Endothelial cell of umbilical vein (primary cell): ENCODE results near the gene EMP2.

Experiments
- CTCF ChIP-seq, 2 donors: IDR thresholded peaks; 1 replicate in 1 of 2; 2 replicates in 1 of 2; pipeline ENCODE4 v1.5.1; 2011; ENCODE audit warnings: low read length in 2 of 2, mild to moderate bottlenecking in 2 of 2, moderate library complexity in 2 of 2, control low read depth in 1 of 2, inconsistent platforms in 1 of 2, low read depth in 1 of 2; ENCODE audit not compliant: insufficient read depth in 1 of 2; ENCODE audit errors: extremely low read depth in 1 of 2
- EZH2 ChIP-seq: IDR thresholded peaks from 2 replicates; pipeline ENCODE4 v1.6.1; 2012; ENCODE audit warnings: borderline replicate concordance, low read depth, mild to moderate bottlenecking, moderate library complexity, low read length, inconsistent platforms; ENCODE audit not compliant: severe bottlenecking
- POLR2A ChIP-seq: IDR thresholded peaks from 2 replicates; pipeline ENCODE4 v1.6.1; 2012; ENCODE audit warnings: low read depth, mild to moderate bottlenecking, control low read depth, low read length
- POLR2AphosphoS5 ChIP-seq: IDR thresholded peaks from 2 replicates; pipeline ENCODE4 v1.6.1; 2012; ENCODE audit warnings: low read depth, mild to moderate bottlenecking, control low read depth, low read length, moderate library complexity; ENCODE audit not compliant: insufficient read depth

- TF ChIP-seq CTCF (IDR thresholded peaks at IDR 0.05; ENCODE audit: extremely low read depth in 1 of 2, insufficient read depth in 1 of 2, low read depth in 1 of 2, low read length in 2 of 2) (no peak), POLR2A (no peak), POLR2AphosphoS5 (no peak), EZH2 (no peak)
Observed at GRCh38 chr16:10600782-10601443, 20.5 kb upstream of the EMP2 start.
